HEK293 (cell line): Measurements from ENCODE around the gene IBA57.

Source experiments
- BCL11B ChIP-seq: fragments of 450-650 bp; formaldehyde crosslinking; IDR thresholded peaks from 2 replicates; pipeline ENCODE4 v1.5.1; 2016; ENCODE audit warnings: low read depth, missing biosample characterization, missing genetic modification characterization
- GFI1B ChIP-seq: fragments of 450-650 bp; formaldehyde crosslinking; IDR thresholded peaks from 2 replicates; pipeline ENCODE4 v1.5.1; 2016; ENCODE audit warnings: missing biosample characterization, missing genetic modification characterization
- GLI2 ChIP-seq: fragments of 450-650 bp; formaldehyde crosslinking; IDR thresholded peaks from 2 replicates; pipeline ENCODE4; 2017; ENCODE audit warnings: missing biosample characterization, missing genetic modification characterization, low read depth, borderline replicate concordance
- OVOL3 ChIP-seq: fragments of 450-650 bp; formaldehyde crosslinking; IDR thresholded peaks from 2 replicates; pipeline ENCODE4 v1.5.1; 2016; ENCODE audit warnings: missing biosample characterization, missing genetic modification characterization
- PBX3 ChIP-seq: sonication (generic); formaldehyde crosslinking; IDR thresholded peaks from 2 replicates; pipeline ENCODE4 v1.8.1; 2022; ENCODE audit warnings: mild to moderate bottlenecking, moderate library complexity, missing genetic modification reagents
- PRDM6 ChIP-seq: fragments of 450-650 bp; formaldehyde crosslinking; IDR thresholded peaks from 2 replicates; pipeline ENCODE4 v1.5.1; 2017; ENCODE audit warnings: missing biosample characterization, missing genetic modification characterization
- YY1 ChIP-seq: fragments of 450-650 bp; formaldehyde crosslinking; IDR thresholded peaks from 2 replicates; pipeline ENCODE4 v1.5.1; 2018; ENCODE audit warnings: missing biosample characterization, missing genetic modification characterization
- ZBTB1 ChIP-seq: fragments of 450-650 bp; formaldehyde crosslinking; IDR thresholded peaks from 2 replicates; pipeline ENCODE4 v1.5.1; 2016; ENCODE audit warnings: missing biosample characterization, missing genetic modification characterization
- ZBTB17 ChIP-seq: fragments of 450-650 bp; formaldehyde crosslinking; IDR thresholded peaks from 2 replicates; pipeline ENCODE4 v1.5.1; 2016; ENCODE audit warnings: missing biosample characterization, missing genetic modification characterization
- ZNF112 ChIP-seq: fragments of 450-650 bp; formaldehyde crosslinking; IDR thresholded peaks from 2 replicates; pipeline ENCODE4 v1.5.0; 2017; ENCODE audit warnings: missing biosample characterization, missing genetic modification characterization
- ZNF121 ChIP-seq: fragments of 450-650 bp; formaldehyde crosslinking; IDR thresholded peaks from 2 replicates; pipeline ENCODE4 v1.5.1; 2016; ENCODE audit warnings: missing biosample characterization, missing genetic modification characterization
- ZNF146 ChIP-seq: fragments of 450-650 bp; formaldehyde crosslinking; IDR thresholded peaks from 2 replicates; pipeline ENCODE4 v1.5.1; 2016; ENCODE audit warnings: missing biosample characterization, missing genetic modification characterization
- ZNF157 ChIP-seq: fragments of 450-650 bp; formaldehyde crosslinking; IDR thresholded peaks from 2 replicates; pipeline ENCODE4 v1.5.1; 2016; ENCODE audit warnings: missing biosample characterization, missing genetic modification characterization
- ZNF169 ChIP-seq: fragments of 450-650 bp; formaldehyde crosslinking; IDR thresholded peaks from 2 replicates; pipeline ENCODE4 v1.5.1; 2016; ENCODE audit warnings: missing biosample characterization, missing genetic modification characterization
- ZNF18 ChIP-seq: fragments of 450-650 bp; formaldehyde crosslinking; IDR thresholded peaks from 2 replicates; pipeline ENCODE4 v1.5.1; 2016; ENCODE audit warnings: missing biosample characterization, missing genetic modification characterization
- ZNF184 ChIP-seq: fragments of 450-650 bp; IDR thresholded peaks from 2 replicates; pipeline ENCODE4 v1.5.1; 2018; ENCODE audit warnings: missing biosample characterization, mild to moderate bottlenecking, missing genetic modification characterization
- ZNF223 ChIP-seq: fragments of 450-650 bp; formaldehyde crosslinking; IDR thresholded peaks from 2 replicates; pipeline ENCODE4 v1.5.1; 2016; ENCODE audit warnings: missing biosample characterization, missing genetic modification characterization
- ZNF23 ChIP-seq: fragments of 450-650 bp; formaldehyde crosslinking; IDR thresholded peaks from 2 replicates; pipeline ENCODE4 v1.5.1; 2016; ENCODE audit warnings: missing biosample characterization, missing genetic modification characterization, borderline replicate concordance
- ZNF292 ChIP-seq: fragments of 450-650 bp; formaldehyde crosslinking; IDR thresholded peaks from 2 replicates; pipeline ENCODE4 v1.5.1; 2016; ENCODE audit warnings: low read depth, missing biosample characterization, missing genetic modification characterization, borderline replicate concordance
- ZNF302 ChIP-seq: fragments of 450-650 bp; formaldehyde crosslinking; IDR thresholded peaks from 2 replicates; pipeline ENCODE4 v1.5.1; 2016; ENCODE audit warnings: missing biosample characterization, missing genetic modification characterization, low read depth
- ZNF354C ChIP-seq: fragments of 450-650 bp; formaldehyde crosslinking; IDR thresholded peaks from 2 replicates; pipeline ENCODE4 v1.5.1; 2016; ENCODE audit warnings: missing biosample characterization, missing genetic modification characterization, low read depth, borderline replicate concordance
- ZNF394 ChIP-seq: fragments of 450-650 bp; formaldehyde crosslinking; IDR thresholded peaks from 2 replicates; pipeline ENCODE4 v1.5.1; 2016; ENCODE audit warnings: missing biosample characterization, missing genetic modification characterization, mild to moderate bottlenecking, moderate library complexity, borderline replicate concordance
- ZNF549 ChIP-seq: fragments of 450-650 bp; IDR thresholded peaks from 2 replicates; pipeline ENCODE4 v1.5.1; 2018; ENCODE audit warnings: missing biosample characterization, missing genetic modification characterization, mild to moderate bottlenecking, inconsistent platforms, moderate library complexity
- ZNF558 ChIP-seq: fragments of 450-650 bp; formaldehyde crosslinking; IDR thresholded peaks from 2 replicates; pipeline ENCODE4 v1.5.1; 2016; ENCODE audit warnings: missing biosample characterization, missing genetic modification characterization
- ZNF664 ChIP-seq: fragments of 450-650 bp; formaldehyde crosslinking; IDR thresholded peaks from 2 replicates; pipeline ENCODE4 v1.5.1; 2016; ENCODE audit warnings: missing biosample characterization, missing genetic modification characterization
- ZNF701 ChIP-seq: fragments of 450-650 bp; formaldehyde crosslinking; IDR thresholded peaks from 2 replicates; pipeline ENCODE4 v1.5.1; 2016; ENCODE audit warnings: missing biosample characterization, missing genetic modification characterization
- ZNF76 ChIP-seq: fragments of 450-650 bp; formaldehyde crosslinking; IDR thresholded peaks from 2 replicates; pipeline ENCODE4; 2016; ENCODE audit warnings: low read depth, missing biosample characterization, missing genetic modification characterization, borderline replicate concordance
- ZNF777 ChIP-seq: fragments of 450-650 bp; formaldehyde crosslinking; IDR thresholded peaks from 2 replicates; pipeline ENCODE4 v1.5.1; 2017; ENCODE audit warnings: missing biosample characterization, missing genetic modification characterization, borderline replicate concordance
- TF ChIP-seq, protein P1 (sequence below): fragments of 450-650 bp; formaldehyde crosslinking; IDR thresholded peaks from 2 replicates; pipeline ENCODE4; 2016; ENCODE audit warnings: missing biosample characterization, missing genetic modification characterization
- TF ChIP-seq, protein P2 (sequence below): fragments of 450-650 bp; formaldehyde crosslinking; IDR thresholded peaks from 2 replicates; pipeline ENCODE4 v1.5.1; 2017; ENCODE audit warnings: missing biosample characterization, mild to moderate bottlenecking, missing genetic modification characterization, moderate library complexity
- TF ChIP-seq, protein P3 (sequence below): fragments of 450-650 bp; formaldehyde crosslinking; IDR thresholded peaks from 2 replicates; pipeline ENCODE4 v1.5.1; 2016; ENCODE audit warnings: missing biosample characterization, missing genetic modification characterization

The IBA57 gene

DNA sequence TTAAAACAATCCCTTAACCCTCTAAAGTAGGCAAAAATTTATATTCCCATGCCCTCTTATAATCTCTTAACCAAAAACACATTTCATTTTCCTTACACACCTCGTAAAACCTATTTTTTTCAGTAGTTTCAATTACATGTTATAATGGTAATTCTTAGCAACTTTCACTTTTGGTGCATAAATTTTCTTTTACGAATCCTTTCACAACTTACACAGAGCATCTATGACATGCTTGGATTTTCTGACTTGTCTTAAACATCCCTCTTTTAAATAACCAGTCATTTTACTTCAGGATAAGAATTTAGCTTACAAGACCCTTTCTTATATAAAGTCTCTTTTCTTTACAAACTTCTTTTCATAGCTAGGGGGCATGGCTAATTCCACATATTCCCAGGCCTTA lies 47.6 kb upstream of the IBA57 start (continued):
- TF ChIP-seq ZNF18 (tag by site-specific recombination) (no peak; the same call in 1 of the 2 replicates), ZNF121 (tag by site-specific recombination) (no peak), ZNF701 (tag by site-specific recombination) (no peak), BCL11B (tag by site-specific recombination) (no peak), ZNF76 (tag by site-specific recombination) (no peak), YY1 (0 out of 2 replicates have a peak, but pooled peaks have one; percentile 24), ZNF549 (tag by site-specific recombination) (peak; percentile 82), PBX3 (no peak), ZBTB17 (no peak), ZBTB1 (no peak), ZNF302 (tag by site-specific recombination) (no peak), ZNF157 (tag by site-specific recombination) (no peak), ZNF184 (peak; percentile 79; the same call in 1 of the 2 replicates), ZNF292 (tag by site-specific recombination) (no peak), ZNF394 (tag by site-specific recombination) (no peak), ZNF223 (tag by site-specific recombination) (no peak), PRDM6 (tag by site-specific recombination) (no peak), ZNF23 (no peak), ZNF354C (tag by site-specific recombination) (no peak), GFI1B (tag by site-specific recombination) (no peak), ZNF146 (tag by site-specific recombination) (no peak), ZNF169 (tag by site-specific recombination) (no peak), OVOL3 (tag by site-specific recombination) (no peak), GLI2 (tag by site-specific recombination) (no peak), ZNF112 (tag by site-specific recombination) (no peak), ZNF777 (tag by site-specific recombination) (no peak), ZNF558 (tag by site-specific recombination) (peak; percentile 60; the same call in 1 of the 2 replicates), ZNF664 (tag by site-specific recombination) (no peak)
- TF ChIP-seq, protein P1, sequence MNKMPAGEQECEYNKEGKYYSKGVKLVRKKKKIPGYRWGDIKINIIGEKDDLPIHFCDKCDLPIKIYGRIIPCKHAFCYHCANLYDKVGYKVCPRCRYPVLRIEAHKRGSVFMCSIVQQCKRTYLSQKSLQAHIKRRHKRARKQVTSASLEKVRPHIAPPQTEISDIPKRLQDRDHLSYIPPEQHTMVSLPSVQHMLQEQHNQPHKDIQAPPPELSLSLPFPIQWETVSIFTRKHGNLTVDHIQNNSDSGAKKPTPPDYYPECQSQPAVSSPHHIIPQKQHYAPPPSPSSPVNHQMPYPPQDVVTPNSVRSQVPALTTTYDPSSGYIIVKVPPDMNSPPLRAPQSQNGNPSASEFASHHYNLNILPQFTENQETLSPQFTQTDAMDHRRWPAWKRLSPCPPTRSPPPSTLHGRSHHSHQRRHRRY (tag by site-specific recombination): no peak
- TF ChIP-seq, protein P2, sequence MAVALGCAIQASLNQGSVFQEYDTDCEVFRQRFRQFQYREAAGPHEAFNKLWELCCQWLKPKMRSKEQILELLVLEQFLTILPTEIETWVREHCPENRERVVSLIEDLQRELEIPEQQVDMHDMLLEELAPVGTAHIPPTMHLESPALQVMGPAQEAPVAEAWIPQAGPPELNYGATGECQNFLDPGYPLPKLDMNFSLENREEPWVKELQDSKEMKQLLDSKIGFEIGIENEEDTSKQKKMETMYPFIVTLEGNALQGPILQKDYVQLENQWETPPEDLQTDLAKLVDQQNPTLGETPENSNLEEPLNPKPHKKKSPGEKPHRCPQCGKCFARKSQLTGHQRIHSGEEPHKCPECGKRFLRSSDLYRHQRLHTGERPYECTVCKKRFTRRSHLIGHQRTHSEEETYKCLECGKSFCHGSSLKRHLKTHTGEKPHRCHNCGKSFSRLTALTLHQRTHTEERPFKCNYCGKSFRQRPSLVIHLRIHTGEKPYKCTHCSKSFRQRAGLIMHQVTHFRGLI: no peak; the same call in 1 of the 2 replicates
- TF ChIP-seq, protein P3, sequence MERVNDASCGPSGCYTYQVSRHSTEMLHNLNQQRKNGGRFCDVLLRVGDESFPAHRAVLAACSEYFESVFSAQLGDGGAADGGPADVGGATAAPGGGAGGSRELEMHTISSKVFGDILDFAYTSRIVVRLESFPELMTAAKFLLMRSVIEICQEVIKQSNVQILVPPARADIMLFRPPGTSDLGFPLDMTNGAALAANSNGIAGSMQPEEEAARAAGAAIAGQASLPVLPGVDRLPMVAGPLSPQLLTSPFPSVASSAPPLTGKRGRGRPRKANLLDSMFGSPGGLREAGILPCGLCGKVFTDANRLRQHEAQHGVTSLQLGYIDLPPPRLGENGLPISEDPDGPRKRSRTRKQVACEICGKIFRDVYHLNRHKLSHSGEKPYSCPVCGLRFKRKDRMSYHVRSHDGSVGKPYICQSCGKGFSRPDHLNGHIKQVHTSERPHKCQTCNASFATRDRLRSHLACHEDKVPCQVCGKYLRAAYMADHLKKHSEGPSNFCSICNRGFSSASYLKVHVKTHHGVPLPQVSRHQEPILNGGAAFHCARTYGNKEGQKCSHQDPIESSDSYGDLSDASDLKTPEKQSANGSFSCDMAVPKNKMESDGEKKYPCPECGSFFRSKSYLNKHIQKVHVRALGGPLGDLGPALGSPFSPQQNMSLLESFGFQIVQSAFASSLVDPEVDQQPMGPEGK (tag by site-specific recombination): no peak
